Activated effector memory CD4-positive, alpha-beta T cell treated with Interleukin-2 at 50 U/mL for 16 hours (primary cell): Measurements from ENCODE around the gene NXPH3.

Experiments
- DNase-seq: peaks from one replicate; pipeline ENCODE4 v3.0.0-alpha.2; 2020

NXPH3 gene

DNA sequence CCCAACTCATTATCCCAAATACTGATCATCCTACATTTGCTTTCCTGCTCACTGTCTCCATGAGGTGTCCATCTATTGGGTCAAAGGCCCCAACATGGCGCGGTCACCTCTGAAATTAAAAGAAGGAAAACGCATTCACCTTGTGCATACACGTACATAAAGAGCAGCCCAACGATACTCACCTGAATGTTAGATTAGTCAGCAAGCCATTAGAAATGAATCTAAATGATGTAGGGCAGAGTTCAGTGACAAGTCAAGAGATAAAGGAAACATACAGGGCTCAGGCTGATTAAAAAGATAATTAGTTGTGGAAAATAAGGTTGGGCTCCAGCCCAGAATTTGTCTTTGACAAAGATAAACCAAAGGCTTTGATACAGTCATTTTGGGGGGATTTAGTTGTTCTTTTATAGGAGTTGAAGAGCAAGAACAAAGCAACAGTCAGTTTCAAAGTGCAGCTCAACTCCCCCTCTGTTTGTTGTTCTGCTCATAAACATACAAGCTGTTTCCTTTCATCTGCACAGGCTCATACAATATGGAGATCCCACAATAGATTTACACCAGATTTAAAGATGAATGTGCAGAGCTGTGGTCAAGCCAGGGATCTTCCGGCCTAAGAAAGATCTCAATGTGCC lies 21.1 kb downstream of the NXPH3 start:
- DNase-seq, result no peak

DNA sequence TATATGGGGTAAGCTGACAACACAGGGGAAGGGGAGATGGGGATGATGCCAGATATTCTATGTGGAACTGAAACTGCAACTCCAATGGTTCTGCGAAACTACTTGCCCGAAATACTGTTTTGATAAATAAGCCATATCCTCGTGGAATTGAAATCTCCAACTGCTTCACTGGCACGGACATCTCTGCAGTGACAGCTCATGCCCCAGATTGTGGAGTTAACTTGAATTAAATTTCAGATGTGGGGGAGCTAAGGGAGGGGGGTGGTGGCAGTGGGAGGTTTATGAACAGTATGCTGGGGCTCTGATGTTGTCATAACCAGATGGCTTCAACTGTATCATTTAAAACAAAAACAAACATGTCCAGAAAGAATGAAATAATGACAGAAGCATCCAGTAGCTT lies 21.8 kb downstream of the NXPH3 start:
- DNase-seq, result no peak

DNA sequence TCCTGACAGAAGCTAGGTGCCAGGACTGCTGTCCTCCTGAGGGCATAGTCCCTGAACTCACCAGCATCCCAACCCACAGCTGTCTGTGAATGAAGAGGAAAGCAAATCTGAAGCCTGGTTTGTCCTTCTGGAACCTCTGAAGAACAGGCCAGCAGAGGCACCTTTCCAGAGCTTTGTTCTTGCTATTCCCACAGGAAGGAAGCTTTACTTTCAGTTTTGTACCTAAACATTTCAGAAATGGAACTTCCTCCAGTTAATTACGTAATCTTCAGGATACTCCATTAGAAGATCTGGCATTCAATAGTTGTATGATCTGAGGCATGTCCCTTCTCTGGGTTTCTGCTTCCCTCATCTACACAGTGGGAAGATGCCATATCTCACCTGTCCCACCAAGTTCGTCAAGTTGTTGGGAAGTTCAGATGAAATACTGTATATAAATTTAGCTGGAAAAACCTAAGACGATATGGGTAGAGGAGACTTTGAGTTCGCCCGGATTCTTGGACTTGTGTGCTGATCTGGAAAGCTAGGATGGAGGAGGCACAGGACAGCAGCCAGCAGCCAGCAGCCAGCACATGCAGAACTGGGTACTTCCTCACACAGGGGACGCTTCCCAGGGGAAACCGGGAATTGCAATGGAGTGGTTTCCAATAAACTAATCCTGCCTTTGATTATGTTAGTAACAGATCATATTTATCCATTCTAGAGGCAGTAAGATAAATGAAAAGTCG lies 22.4 kb downstream of the NXPH3 start:
- DNase-seq, result no peak

DNA sequence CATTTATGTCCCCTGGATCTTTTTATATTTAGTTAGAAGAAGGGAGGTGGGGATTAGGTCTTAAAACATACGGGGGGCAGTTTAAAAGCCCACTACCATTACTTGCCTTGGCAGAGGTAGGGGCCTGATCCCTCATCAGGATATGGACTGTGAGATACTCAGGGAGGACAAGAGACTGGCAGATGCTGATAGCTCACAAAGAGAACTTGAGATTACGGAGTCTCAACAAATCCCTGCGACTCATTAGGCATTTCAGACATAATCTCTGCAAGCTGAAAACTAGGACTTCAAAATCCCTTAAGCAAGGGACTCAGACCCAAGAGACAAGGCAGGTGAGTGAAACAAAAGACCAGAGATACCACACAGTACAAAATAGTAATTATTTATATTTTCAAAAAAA lies 23.2 kb downstream of the NXPH3 start:
- DNase-seq, result no peak

DNA sequence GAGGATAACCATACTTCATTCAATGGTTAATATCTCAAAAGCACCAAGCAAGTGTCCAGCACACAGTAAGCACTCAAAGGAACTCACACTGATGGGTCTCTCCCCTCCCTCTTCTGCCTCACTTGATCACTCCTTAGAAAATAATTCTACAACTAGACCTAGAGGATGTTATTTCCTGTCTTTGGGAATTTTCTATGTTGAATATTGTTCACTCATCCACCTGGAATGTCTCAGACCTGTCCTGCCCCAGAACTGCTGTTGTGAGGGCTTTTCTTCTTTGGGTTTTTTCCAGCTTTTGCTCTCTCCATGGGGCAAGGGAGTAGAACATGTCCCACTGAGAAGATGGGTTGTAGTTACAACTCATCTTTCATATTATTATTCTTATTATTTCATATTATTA lies 25.3 kb downstream of the NXPH3 start:
- DNase-seq, result no peak

GRCh38 chr17:49602783-49603182 lies 27.1 kb downstream of the NXPH3 start:
- DNase-seq, result no peak

- no peak for DNase-seq
Observed at GRCh38 chr17:49603238-49603637, 27.6 kb downstream of the NXPH3 start.

DNA sequence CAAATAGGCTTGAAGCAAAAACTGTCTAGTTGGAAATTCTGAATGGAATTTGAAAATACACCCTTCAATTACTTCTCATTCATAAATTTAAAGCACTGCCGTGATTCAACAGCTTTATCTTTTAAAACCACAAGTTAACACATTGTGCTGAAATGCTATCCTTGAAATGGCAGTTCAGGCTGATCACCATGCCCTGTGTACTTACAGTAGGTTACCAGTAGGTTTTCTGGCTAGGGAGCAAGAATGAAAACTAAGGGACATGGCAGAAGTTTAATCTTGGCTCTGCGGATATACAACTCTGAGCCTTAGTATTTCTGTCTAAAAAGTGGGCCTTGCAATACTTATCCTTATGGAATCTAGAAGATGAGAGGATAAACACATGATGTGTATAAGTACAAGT lies 28.0 kb downstream of the NXPH3 start:
- DNase-seq, result no peak

DNA sequence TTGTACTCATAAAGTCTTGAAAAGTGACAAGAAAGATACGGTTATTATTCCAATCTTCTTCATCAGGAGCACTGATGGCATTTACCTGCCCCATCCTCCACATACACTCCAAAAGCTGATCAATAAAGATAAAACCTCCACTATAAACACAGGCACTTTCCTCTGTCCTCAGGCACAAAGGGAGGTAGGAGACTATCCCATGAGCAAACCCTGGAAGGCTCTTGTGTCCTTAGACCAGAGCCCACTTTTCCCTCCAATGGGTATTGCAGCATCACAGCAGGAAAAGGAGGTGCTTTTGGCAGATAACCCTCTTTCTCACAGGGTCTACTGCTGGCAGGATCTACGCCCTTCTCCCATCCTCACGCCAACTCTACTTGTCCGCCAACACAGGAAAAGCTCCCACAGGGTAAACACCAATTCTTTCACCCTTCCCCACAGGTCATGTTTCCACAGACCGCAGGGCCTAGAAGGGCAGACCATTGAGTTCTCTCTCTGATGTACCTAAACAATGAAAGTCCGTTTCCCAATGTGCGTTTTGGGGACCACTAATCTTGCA lies 28.7 kb downstream of the NXPH3 start:
- DNase-seq, result no peak

GRCh38 chr17:49610883-49611584 lies 35.4 kb downstream of the NXPH3 start:
- no peak for DNase-seq

DNA sequence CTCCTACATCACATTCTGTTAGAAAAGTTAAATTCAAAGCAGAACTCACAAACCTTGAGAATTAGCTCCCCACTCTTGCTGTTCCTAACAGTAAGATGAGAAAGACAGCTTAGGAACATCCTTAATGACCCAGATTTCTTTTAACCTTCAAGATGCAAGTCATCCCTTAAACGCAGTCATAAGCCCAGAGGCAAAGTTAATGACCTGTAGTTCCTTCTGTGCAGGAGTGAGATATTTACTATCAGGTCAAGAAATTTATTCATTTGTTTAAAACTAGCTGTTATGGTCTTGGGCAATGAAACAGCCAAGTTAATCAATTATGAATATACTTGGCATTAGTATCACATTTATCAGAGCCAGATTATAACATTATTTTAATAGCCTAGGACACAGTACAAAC lies 37.1 kb downstream of the NXPH3 start:
- DNase-seq, result no peak

DNA sequence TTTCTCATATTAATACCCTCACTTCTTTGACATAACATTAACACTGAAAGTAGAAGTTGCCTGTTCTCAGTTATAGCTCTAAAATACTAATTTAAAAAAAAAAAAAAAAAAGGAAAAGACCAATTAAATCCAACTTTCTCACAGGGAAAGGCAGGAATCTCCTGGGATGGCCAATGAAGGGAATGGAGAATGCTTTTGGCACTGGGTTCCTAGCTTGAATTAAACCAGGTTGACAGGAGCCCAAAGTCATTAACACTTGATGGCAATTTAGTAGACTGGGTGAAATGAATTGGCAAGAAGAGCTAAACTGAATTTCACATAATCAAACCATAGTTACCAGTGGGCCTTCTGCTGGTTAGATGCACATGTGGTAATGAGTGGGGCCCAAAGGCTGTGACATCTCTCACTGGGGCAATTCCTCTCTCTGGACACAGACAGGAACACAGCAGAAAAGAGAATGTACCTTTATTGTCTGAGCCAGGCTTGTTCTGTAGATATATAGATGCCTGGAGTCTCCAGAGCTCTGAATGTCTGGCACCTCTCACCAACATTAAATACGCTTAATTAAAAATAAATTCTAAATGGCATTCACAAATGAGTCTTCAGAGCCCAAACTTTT lies 37.6 kb downstream of the NXPH3 start:
- no peak for DNase-seq

- no peak for DNase-seq
Observed at GRCh38 chr17:49616086-49616485, 40.4 kb downstream of the NXPH3 start.

GRCh38 chr17:49616601-49617131 lies 41.0 kb downstream of the NXPH3 start:
- DNase-seq, result no peak

DNA sequence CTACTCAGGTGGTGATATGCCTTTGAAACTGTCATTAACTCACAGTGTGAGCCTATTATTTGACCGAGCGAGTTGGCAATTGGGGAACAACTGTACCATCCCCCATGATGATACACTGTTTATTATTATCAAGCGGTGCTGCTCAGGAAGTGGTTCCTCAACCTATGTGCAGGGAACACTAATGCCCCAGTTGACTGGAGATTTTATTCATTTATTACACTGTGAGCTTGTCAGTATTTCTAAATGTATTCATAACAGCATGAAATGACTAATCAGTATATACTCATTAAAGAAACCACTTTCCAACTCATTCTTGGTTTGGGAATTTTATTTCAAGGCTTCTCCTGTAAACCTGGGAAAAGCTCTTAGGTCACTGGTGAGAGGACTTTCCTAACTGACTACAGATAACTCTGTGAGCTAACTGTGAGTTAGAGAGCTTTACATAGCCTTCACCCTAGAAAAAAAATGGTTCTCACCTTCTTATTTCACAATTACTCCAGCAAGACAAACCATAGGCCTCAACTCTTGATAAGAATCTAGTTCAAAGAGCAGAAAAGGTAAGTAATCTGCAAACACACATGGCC lies 42.4 kb downstream of the NXPH3 start:
- DNase-seq, result no peak

DNA sequence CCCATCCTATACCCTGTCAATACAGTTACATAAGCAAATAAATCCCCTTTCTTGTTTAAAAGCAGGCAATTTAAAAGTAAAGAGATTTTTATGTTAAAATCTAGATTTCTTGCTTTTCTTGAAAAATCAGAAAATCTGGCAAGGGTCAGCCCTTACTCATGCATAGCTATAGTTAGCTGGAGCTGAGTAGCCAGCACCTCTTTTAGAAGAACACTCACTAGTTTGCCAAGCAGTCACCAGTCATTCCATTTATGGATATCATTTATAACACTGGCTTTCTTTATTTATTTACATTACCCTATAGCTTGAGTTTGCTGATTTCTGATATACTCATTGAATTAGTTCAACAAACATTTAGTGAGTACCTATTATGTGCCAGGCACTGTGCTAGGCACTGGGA lies 45.7 kb downstream of the NXPH3 start:
- no peak for DNase-seq

GRCh38 chr17:49621946-49622529 lies 46.4 kb downstream of the NXPH3 start:
- DNase-seq, result no peak

- no peak for DNase-seq
Observed at GRCh38 chr17:49624896-49625295, 49.2 kb downstream of the NXPH3 start.

- DNase-seq, result no peak
Observed at GRCh38 chr17:49629447-49629846, 53.8 kb downstream of the NXPH3 start.

- DNase-seq, result no peak
Observed at GRCh38 chr17:49630113-49630900, 54.6 kb downstream of the NXPH3 start.

DNA sequence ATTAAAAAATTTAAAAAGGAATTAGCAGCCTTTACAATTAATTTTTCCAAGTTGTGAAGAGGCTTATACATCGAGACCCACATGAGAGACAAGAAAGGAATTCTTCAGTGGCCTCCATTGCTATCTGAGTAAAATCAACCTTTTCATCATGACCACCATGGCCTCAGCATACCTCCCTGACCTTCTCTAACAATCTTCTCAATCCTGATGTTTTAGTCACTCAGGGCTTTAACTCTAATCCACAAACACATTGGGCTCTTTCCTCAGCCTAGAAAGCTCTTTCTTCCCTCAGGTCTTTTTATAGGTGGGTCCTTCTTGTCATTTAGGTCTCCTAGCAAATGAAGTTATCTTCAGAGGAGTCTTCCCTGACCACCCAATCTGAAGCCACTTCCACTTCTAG lies 55.8 kb downstream of the NXPH3 start:
- no peak for DNase-seq
